B cell (primary cell): ENCODE results near the gene RMC1. TPM values are rescaled to one million over a fixed set of nuclear protein-coding genes. Genes with fewer than 3 reads are reported as not detected.

Experiments used
- ATAC-seq: fragments of 200-7000 bp; cut with Tn5 transposase; one replicate; pipeline ENCODE4 v1.10.0; 2021; ENCODE audit warnings: low read depth, mild to moderate bottlenecking, moderate number of reproducible peaks, moderate library complexity
- CTCF ChIA-PET: fragments of 350-600 bp; sonication (Branson Sonifier 250); formaldehyde crosslinking; loops from one replicate; lab custom pipeline; 2021; ENCODE audit warnings: antibody characterized with exemption, inconsistent platforms; lab: Charles Lee
- POLR2A ChIA-PET: fragments of 350-600 bp; sonication (Branson Sonifier 250); formaldehyde crosslinking; loops from one replicate; lab custom pipeline; 2021; ENCODE audit warnings: antibody characterized with exemption; lab: Charles Lee
- DNase-seq: peaks from one replicate; pipeline ENCODE4 v3.0.0; 2013
- H2AFZ ChIP-seq: 2 replicates; pipeline ENCODE4 v1.6.1; 2012; ENCODE audit warnings: mild to moderate bottlenecking, low read depth, low read length; ENCODE audit not compliant: insufficient read depth, poor library complexity, severe bottlenecking
- H3K27ac ChIP-seq, 2 donors: 1 replicate in 1 of 2; 2 replicates in 1 of 2; pipeline ENCODE4 v1.5.1; 2012 to 2013; ENCODE audit warnings: low read length in 2 of 2, mild to moderate bottlenecking in 2 of 2, moderate library complexity in 1 of 2
- H3K27me3 ChIP-seq, 4 experiments: fragments of 200-600 bp in 1 of 4; sonication (generic) in 1 of 4; replicated peaks in 1 of 4; 1 replicate in 2 of 4; 2 replicates in 2 of 4; pipeline versions ENCODE4 v1.6.1 to v1.7.0; 2013 to 2016; ENCODE audit warnings: low read length in 3 of 4, mild to moderate bottlenecking in 2 of 4, mixed read lengths in 1 of 4, moderate library complexity in 1 of 4; ENCODE audit not compliant: insufficient read depth in 4 of 4, control insufficient read depth in 3 of 4; ENCODE audit errors: control extremely low read depth in 1 of 4
- H3K36me3 ChIP-seq, 2 experiments: replicated peaks in 1 of 2; 1 replicate in 1 of 2; 2 replicates in 1 of 2; pipeline versions ENCODE4 v1.6.1 to v1.7.1; 2013; ENCODE audit warnings: low read length in 1 of 2; ENCODE audit not compliant: insufficient read depth in 2 of 2, control insufficient read depth in 1 of 2; ENCODE audit errors: control extremely low read depth in 1 of 2, extremely low read depth in 1 of 2
- H3K4me1 ChIP-seq, 2 donors: fragments of 200-600 bp in 1 of 2; sonication (generic) in 1 of 2; 1 replicate in 1 of 2; 2 replicates in 1 of 2; pipeline versions ENCODE4 v1.5.1 to v1.6.1; 2013 to 2017; ENCODE audit warnings: low read length in 2 of 2; ENCODE audit not compliant: control insufficient read depth in 2 of 2, insufficient read depth in 2 of 2
- H3K4me2 ChIP-seq: replicated peaks from 2 replicates; pipeline ENCODE3; 2012; ENCODE audit warnings: mild to moderate bottlenecking, low read depth, low read length; ENCODE audit not compliant: poor library complexity, severe bottlenecking
- H3K4me3 ChIP-seq, 5 experiments: fragments of 200-600 bp in 1 of 5; sonication (generic) in 1 of 5; 1 replicate in 3 of 5; 2 replicates in 2 of 5; pipeline versions ENCODE4 v1.5.1 to v1.7.0; 2011 to 2016; ENCODE audit warnings: low read length in 4 of 5, mild to moderate bottlenecking in 4 of 5, low read depth in 2 of 5, control low read depth in 1 of 5, moderate library complexity in 1 of 5; ENCODE audit not compliant: insufficient read depth in 1 of 5; ENCODE audit errors: control extremely low read depth in 1 of 5, extremely low read depth in 1 of 5
- H3K79me2 ChIP-seq: fragments of 200-600 bp; sonication (generic); one replicate; pipeline ENCODE4 v1.6.0; 2016; ENCODE audit warnings: low read length; ENCODE audit not compliant: control insufficient read depth, insufficient read depth
- H3K9ac ChIP-seq: fragments of 200-600 bp; sonication (generic); 2 replicates; pipeline ENCODE4 v1.6.1; 2017; ENCODE audit warnings: mild to moderate bottlenecking, low read length, moderate library complexity
- H3K9me3 ChIP-seq, 3 donors: one replicate each; pipeline versions ENCODE4 v1.6.1 to v1.7.1; 2013; ENCODE audit warnings: low read length in 2 of 3; ENCODE audit not compliant: control insufficient read depth in 2 of 3, insufficient read depth in 1 of 3; ENCODE audit errors: control extremely low read depth in 1 of 3
- H4K20me1 ChIP-seq: 2 replicates; pipeline ENCODE4 v1.6.0; 2012; ENCODE audit warnings: mild to moderate bottlenecking, low read length; ENCODE audit not compliant: insufficient read depth, control insufficient read depth, poor library complexity, severe bottlenecking
- H3K27ac Mint-ChIP-seq: one replicate; pipeline ENCODE4 v1.8.0; 2021; ENCODE audit warnings: mixed read lengths
- H3K27me3 Mint-ChIP-seq: one replicate; pipeline ENCODE4 v1.8.0; 2021; ENCODE audit warnings: mixed read lengths
- H3K4me1 Mint-ChIP-seq: one replicate; pipeline ENCODE4 v1.8.0; 2021; ENCODE audit warnings: mixed read lengths
- H3K4me3 Mint-ChIP-seq: one replicate; pipeline ENCODE4 v1.8.0; 2021; ENCODE audit warnings: mixed read lengths
- H3K9me3 Mint-ChIP-seq: one replicate; pipeline ENCODE4 v1.8.0; 2022; ENCODE audit warnings: mixed read lengths; ENCODE audit not compliant: insufficient read depth
- CTCF ChIP-seq: fragments of 200-600 bp; IDR thresholded peaks from one replicate; pipeline ENCODE4 v1.8.0; 2022; ENCODE audit warnings: antibody characterized with exemption, mild to moderate bottlenecking
- EZH2 ChIP-seq: IDR thresholded peaks from 2 replicates; pipeline ENCODE4 v1.6.1; 2012; ENCODE audit warnings: borderline replicate concordance, low read depth, mild to moderate bottlenecking, moderate library complexity, low read length; ENCODE audit not compliant: insufficient read depth, poor library complexity, severe bottlenecking
- WGBS: methylation state at CpG from one replicate; pipeline ENCODE4 v1.1.5; 2013; ENCODE audit warnings: missing lambda C conversion rate; ENCODE audit not compliant: insufficient coverage; 5-methylcytosine and 5-hydroxymethylcytosine counted together
- intact Hi-C: fragments of 100-400 bp; cut with micrococcal nuclease; formaldehyde crosslinking; loops from one replicate; pipeline ENCODE4 v1.10.0; 2022
- polyA minus RNA-seq: library from RNA; depleted of rRNA, polyadenylated mRNA; stranded (reverse); fragments of >200 nt; gene quantifications from 2 replicates; pipeline ENCODE4 v1.2.3, GENCODE V29; 2012
- polyA plus RNA-seq: library from polyadenylated mRNA; depleted of rRNA; stranded (reverse); fragments of >200 nt; gene quantifications from 2 replicates; pipeline ENCODE4 v1.2.3, GENCODE V29; 2012
- total RNA-seq, 2 donors: library from RNA; stranded (reverse); fragments of 120-200 nt in 1 of 2; gene quantifications; 1 replicate in 1 of 2; 2 replicates in 1 of 2; pipeline versions ENCODE4 v1.2.3 to v1.2.4, GENCODE V29; 2013 to 2022

RMC1 gene
- 71.8 and 77.3 TPM in 2 replicates for total RNA-seq
- 88.6 TPM for total RNA-seq (2013)
- polyA plus RNA-seq: 137 and 171 TPM in 2 replicates
- 59.9 and 67.6 TPM in 2 replicates for polyA minus RNA-seq

- peaks cover 55 to 72% of the 10 kb centered on the region in 2 donors for H3K4me1 ChIP-seq
Observed at GRCh38 chr18:23503038-23503962, at the start of gene RMC1. Gene RMC1, plus strand, starts transcription at chr18:23503511. Its CDS starts 108 bp downstream, at chr18:23503619.

More at GRCh38 chr18:23503038-23503962, at the start of gene RMC1:
- Mint-ChIP-seq H3K9me3 (no peaks in the 10 kb centered on the region), H3K4me1 (peaks cover 69% of the 10 kb centered on the region), H3K27me3 (no peaks in the 10 kb centered on the region), H3K4me3 (peak within 1 kb of the TSS; percentile 94), H3K27ac (peak within 1 kb of the TSS; percentile 94)
- WGBS: under 1% methylated on average over 110 of the region's 110 CpGs
- Histone ChIP-seq H3K27ac (peak within 1 kb of the TSS; percentile 93 to 95), H3K4me2 (peak within 1 kb of the TSS; percentile 87), H3K4me3 (peak within 1 kb of the TSS; percentile 68 to 98 (median 73)), H3K9me3 (no peaks in the 10 kb centered on the region), H2AFZ (peak within 1 kb of the TSS; percentile 89), H4K20me1 (peaks cover 39% of the 10 kb centered on the region), H3K9ac (peak within 1 kb of the TSS; percentile 93), H3K79me2 (peaks cover 87% of the 10 kb centered on the region), H3K27me3 (no peaks in the 10 kb centered on the region), H3K36me3 (peaks cover 0 to 27% of the 10 kb centered on the region in 2 experiments)
- DNase-seq (peak; percentile 98), ATAC-seq (peak; percentile 90)
- ChIA-PET POLR2A (interaction anchor here (0.5 to 2.8 kb wide), 6 partner anchors 13 to 50 kb away, joined by 3 to 16 read pairs (median 3); partner anchors contain the start of gene RIOK3), CTCF (interaction anchor here (1.4 to 3.3 kb wide), 5 partner anchors 16 to 92 kb away, joined by 4 to 11 read pairs (median 6); no protein-coding TSS in a partner anchor)
- intact Hi-C loops: loop anchor here (1.0 to 10.0 kb wide), 10 partner anchors 16 to 570 kb away; partner anchors contain the start of genes NPC1, RBBP8 and RIOK3
- TF ChIP-seq EZH2 (no peak), CTCF (peak; percentile 18)
